Natural killer cell (primary cell): ENCODE results near the gene OLFM2. TPM values are rescaled to one million over a fixed set of nuclear protein-coding genes. Genes with fewer than 3 reads are reported as not detected.
"Not testable (repeated sequence)": the region's sequence is repeated elsewhere in the genome, so short reads cannot be mapped to it uniquely, and the experiment has no call there.

Experiments used
- ATAC-seq, 3 donors: fragments of 150-1000 bp in 2 of 3; fragments of 200-7000 bp in 1 of 3; cut with Tn5 transposase; 1 replicate in 1 of 3; 2 replicates in 2 of 3; pipeline ENCODE4 v1.10.0; 2021; ENCODE audit warnings: mild to moderate bottlenecking in 2 of 3, moderate library complexity in 2 of 3
- DNase-seq, 2 donors: peaks; one replicate each; pipeline versions ENCODE4 v3.0.0 to v3.0.0-alpha.2; 2013 to 2021; ENCODE audit warnings: mixed read lengths in 1 of 2
- H3K27ac ChIP-seq: one replicate; pipeline ENCODE4 v1.5.1; 2013; ENCODE audit warnings: mild to moderate bottlenecking, low read length
- H3K27me3 ChIP-seq: one replicate; pipeline ENCODE4 v1.6.1; 2013; ENCODE audit warnings: low read length; ENCODE audit not compliant: control insufficient read depth, insufficient read depth
- H3K36me3 ChIP-seq: one replicate; pipeline ENCODE4 v1.6.1; 2013; ENCODE audit warnings: low read length; ENCODE audit not compliant: control insufficient read depth, insufficient read depth
- H3K4me1 ChIP-seq: one replicate; pipeline ENCODE4 v1.6.1; 2013; ENCODE audit warnings: low read length; ENCODE audit not compliant: control insufficient read depth, insufficient read depth
- H3K4me3 ChIP-seq: one replicate; pipeline ENCODE4 v1.5.1; 2013; ENCODE audit warnings: low read length
- H3K9me3 ChIP-seq: one replicate; pipeline ENCODE4 v1.6.1; 2013; ENCODE audit warnings: low read length; ENCODE audit not compliant: control insufficient read depth, insufficient read depth
- H3K27ac Mint-ChIP-seq, 2 donors: one replicate each; pipeline ENCODE4 v1.8.0; 2022; ENCODE audit warnings: mild to moderate bottlenecking in 2 of 2, mixed read lengths in 2 of 2, moderate library complexity in 1 of 2
- H3K27me3 Mint-ChIP-seq, 2 donors: one replicate each; pipeline ENCODE4 v1.8.0; 2022; ENCODE audit warnings: low read depth in 2 of 2, mixed read lengths in 2 of 2
- H3K36me3 Mint-ChIP-seq: one replicate; pipeline ENCODE4 v1.8.0; 2022; ENCODE audit warnings: mixed read lengths
- H3K4me1 Mint-ChIP-seq, 2 donors: one replicate each; pipeline ENCODE4 v1.8.0; 2022; ENCODE audit warnings: mixed read lengths in 2 of 2
- H3K4me3 Mint-ChIP-seq: one replicate; pipeline ENCODE4 v1.8.0; 2022; ENCODE audit warnings: mild to moderate bottlenecking, moderate library complexity, mixed read lengths
- H3K9me3 Mint-ChIP-seq, 2 donors: one replicate each; pipeline ENCODE4 v1.8.0; 2022; ENCODE audit warnings: mixed read lengths in 2 of 2
- CTCF ChIP-seq: fragments of 200-600 bp; IDR thresholded peaks from one replicate; pipeline ENCODE4 v1.8.0; 2022; ENCODE audit warnings: antibody characterized with exemption
- WGBS: methylation state at CpG from one replicate; pipeline ENCODE4 v1.1.7; 2013; ENCODE audit warnings: missing lambda C conversion rate; ENCODE audit not compliant: insufficient coverage; 5-methylcytosine and 5-hydroxymethylcytosine counted together
- intact Hi-C: fragments of 100-400 bp; cut with micrococcal nuclease; formaldehyde crosslinking; loops from one replicate; pipeline ENCODE4 v1.14.2; 2022
- total RNA-seq, 4 donors: library from RNA; stranded (reverse); fragments of 120-200 nt in 1 of 4; gene quantifications; one replicate each; pipeline versions ENCODE4 v1.2.3 to v1.2.4, GENCODE V29; 2013 to 2022

OLFM2 gene
- total RNA-seq, 3 donors from 2014 or later (not counting 1 experiment from before 2014, with no cell fraction given): 1.5 to 3.3 (median 2.0) TPM

- WGBS: 87% methylated on average over 3 of the region's 3 CpGs
- no peaks in the 10 kb centered on the region for H3K27me3 ChIP-seq
- no peak overlapping the region for H3K27ac ChIP-seq
- H3K9me3 ChIP-seq: no peaks in the 10 kb centered on the region
- H3K4me3 Mint-ChIP-seq: no peak overlapping the region
- no peaks in the 10 kb centered on the region for H3K4me1 Mint-ChIP-seq
- H3K36me3 ChIP-seq: no peaks in the 10 kb centered on the region
- no peaks in the 10 kb centered on the region for H3K4me1 ChIP-seq
- H3K27me3 Mint-ChIP-seq: peaks cover 0 to 8% of the 10 kb centered on the region in 2 donors
- DNase-seq (no peak), ATAC-seq (no peak)
- no peak overlapping the region for H3K27ac Mint-ChIP-seq
- H3K36me3 Mint-ChIP-seq: no peaks in the 10 kb centered on the region
- TF ChIP-seq CTCF: no peak
- no peaks in the 10 kb centered on the region for H3K9me3 Mint-ChIP-seq
- intact Hi-C loops: no loop called here
- no peak overlapping the region for H3K4me3 ChIP-seq
Measured at GRCh38 chr19:9956956-9957355, 20.6 kb upstream of the OLFM2 start.

GRCh38 chr19:9953802-9954542 is 17.7 kb upstream of the OLFM2 start:
- Mint-ChIP-seq H3K27me3 (peaks cover 0 to 8% of the 10 kb centered on the region in 2 donors), H3K36me3 (no peaks in the 10 kb centered on the region), H3K9me3 (no peaks in the 10 kb centered on the region), H3K4me1 (no peaks in the 10 kb centered on the region), H3K27ac (no peak overlapping the region), H3K4me3 (no peak overlapping the region)
- ATAC-seq (no peak), DNase-seq (no peak)
- H3K4me1 ChIP-seq: no peaks in the 10 kb centered on the region
- intact Hi-C loops: no loop called here
- H3K9me3 ChIP-seq: no peaks in the 10 kb centered on the region
- TF ChIP-seq CTCF: no peak
- 69% methylated on average over 16 of the region's 18 CpGs for WGBS
- no peaks in the 10 kb centered on the region for H3K27me3 ChIP-seq
- H3K4me3 ChIP-seq: no peak overlapping the region
- H3K27ac ChIP-seq: no peak overlapping the region
- no peaks in the 10 kb centered on the region for H3K36me3 ChIP-seq

- Histone ChIP-seq H3K4me1 (no peaks in the 10 kb centered on the region), H3K36me3 (no peaks in the 10 kb centered on the region), H3K27ac (no peak overlapping the region), H3K9me3 (no peaks in the 10 kb centered on the region), H3K27me3 (no peaks in the 10 kb centered on the region), H3K4me3 (no peak overlapping the region)
- ATAC-seq (no peak), DNase-seq (no peak)
- no peak overlapping the region for H3K4me3 Mint-ChIP-seq
- H3K27ac Mint-ChIP-seq: no peak overlapping the region
- WGBS: 69% methylated on average over 5 of the region's 5 CpGs
- TF ChIP-seq CTCF: no peak
- H3K36me3 Mint-ChIP-seq: no peaks in the 10 kb centered on the region
- no peaks in the 10 kb centered on the region for H3K9me3 Mint-ChIP-seq
- peaks cover 0 to 8% of the 10 kb centered on the region in 2 donors for H3K27me3 Mint-ChIP-seq
- intact Hi-C loops: no loop called here
- no peaks in the 10 kb centered on the region for H3K4me1 Mint-ChIP-seq
Measured at GRCh38 chr19:9952276-9952675, 16.0 kb upstream of the OLFM2 start.

GRCh38 chr19:9947441-9947840 is 11.1 kb upstream of the OLFM2 start:
- no peaks in the 10 kb centered on the region for H3K9me3 Mint-ChIP-seq
- no peak overlapping the region for H3K4me3 Mint-ChIP-seq
- DNase-seq (no peak), ATAC-seq (no peak)
- 65% methylated on average over 3 of the region's 4 CpGs for WGBS
- Histone ChIP-seq H3K27me3 (no peaks in the 10 kb centered on the region), H3K36me3 (no peaks in the 10 kb centered on the region), H3K9me3 (no peaks in the 10 kb centered on the region), H3K4me1 (no peaks in the 10 kb centered on the region), H3K27ac (no peak overlapping the region), H3K4me3 (no peak overlapping the region)
- intact Hi-C loops: no loop called here
- no peak for TF ChIP-seq CTCF
- H3K27ac Mint-ChIP-seq: no peak overlapping the region
- no peaks in the 10 kb centered on the region for H3K36me3 Mint-ChIP-seq
- peaks cover 0 to 10% of the 10 kb centered on the region in 2 donors for H3K27me3 Mint-ChIP-seq
- no peaks in the 10 kb centered on the region for H3K4me1 Mint-ChIP-seq

- WGBS: 94% methylated on average over 7 of the region's 7 CpGs
- H3K9me3 Mint-ChIP-seq, H3K4me1 Mint-ChIP-seq, intact Hi-C loops, H3K27ac ChIP-seq, H3K4me1 ChIP-seq, H3K4me3 ChIP-seq, DNase-seq, H3K4me3 Mint-ChIP-seq, ATAC-seq, H3K36me3 ChIP-seq, H3K36me3 Mint-ChIP-seq, H3K27me3 Mint-ChIP-seq, H3K27me3 ChIP-seq, H3K9me3 ChIP-seq, H3K27ac Mint-ChIP-seq: not testable (repeated sequence)
Measured at GRCh38 chr19:9946528-9947125, 10.3 kb upstream of the OLFM2 start.
